Progenitor cell of endocrine pancreas (in vitro differentiated cells): ENCODE measurements around the gene STKLD1. TPM values are rescaled to one million over a fixed set of nuclear protein-coding genes. Genes with fewer than 3 reads are reported as not detected.
A peak's percentile ranks its signal among the peaks of the same experiment; 100 is the strongest.

Experiments
- DNase-seq: peaks from one replicate; pipeline ENCODE4 v3.0.0; 2021; ENCODE audit warnings: low spot score; ENCODE audit not compliant: unreplicated experiment
- H3K27ac Mint-ChIP-seq: 2 replicates; pipeline ENCODE4 v1.8.0; 2021; ENCODE audit warnings: mild to moderate bottlenecking, moderate library complexity, mixed read lengths
- H3K27me3 Mint-ChIP-seq: 2 replicates; pipeline ENCODE4 v1.8.0; 2021; ENCODE audit warnings: mixed read lengths
- H3K36me3 Mint-ChIP-seq: 2 replicates; pipeline ENCODE4 v1.8.0; 2022; ENCODE audit warnings: mixed read lengths; ENCODE audit not compliant: insufficient read depth
- H3K4me1 Mint-ChIP-seq: 2 replicates; pipeline ENCODE4 v1.8.0; 2021; ENCODE audit warnings: low read depth, mixed read lengths
- H3K4me3 Mint-ChIP-seq: 2 replicates; pipeline ENCODE4 v1.8.0; 2021; ENCODE audit warnings: low read depth, mild to moderate bottlenecking, moderate library complexity, mixed read lengths
- H3K9me3 Mint-ChIP-seq: 2 replicates; pipeline ENCODE4 v1.8.0; 2021; ENCODE audit warnings: low read depth, mixed read lengths
- total RNA-seq: library from RNA; stranded (reverse); gene quantifications from 2 replicates; pipeline ENCODE4 v1.2.1, GENCODE V29; 2021
- TF ChIP-seq, protein P1 (sequence below): fragments of 200-600 bp; sonication (generic); IDR thresholded peaks from one replicate; pipeline ENCODE4 v1.5.0; 2021; ENCODE audit warnings: antibody characterized with exemption, mild to moderate bottlenecking; ENCODE audit not compliant: unreplicated experiment

Gene STKLD1
- total RNA-seq, 1 donor from 2014 or later: 4.0 TPM

DNA sequence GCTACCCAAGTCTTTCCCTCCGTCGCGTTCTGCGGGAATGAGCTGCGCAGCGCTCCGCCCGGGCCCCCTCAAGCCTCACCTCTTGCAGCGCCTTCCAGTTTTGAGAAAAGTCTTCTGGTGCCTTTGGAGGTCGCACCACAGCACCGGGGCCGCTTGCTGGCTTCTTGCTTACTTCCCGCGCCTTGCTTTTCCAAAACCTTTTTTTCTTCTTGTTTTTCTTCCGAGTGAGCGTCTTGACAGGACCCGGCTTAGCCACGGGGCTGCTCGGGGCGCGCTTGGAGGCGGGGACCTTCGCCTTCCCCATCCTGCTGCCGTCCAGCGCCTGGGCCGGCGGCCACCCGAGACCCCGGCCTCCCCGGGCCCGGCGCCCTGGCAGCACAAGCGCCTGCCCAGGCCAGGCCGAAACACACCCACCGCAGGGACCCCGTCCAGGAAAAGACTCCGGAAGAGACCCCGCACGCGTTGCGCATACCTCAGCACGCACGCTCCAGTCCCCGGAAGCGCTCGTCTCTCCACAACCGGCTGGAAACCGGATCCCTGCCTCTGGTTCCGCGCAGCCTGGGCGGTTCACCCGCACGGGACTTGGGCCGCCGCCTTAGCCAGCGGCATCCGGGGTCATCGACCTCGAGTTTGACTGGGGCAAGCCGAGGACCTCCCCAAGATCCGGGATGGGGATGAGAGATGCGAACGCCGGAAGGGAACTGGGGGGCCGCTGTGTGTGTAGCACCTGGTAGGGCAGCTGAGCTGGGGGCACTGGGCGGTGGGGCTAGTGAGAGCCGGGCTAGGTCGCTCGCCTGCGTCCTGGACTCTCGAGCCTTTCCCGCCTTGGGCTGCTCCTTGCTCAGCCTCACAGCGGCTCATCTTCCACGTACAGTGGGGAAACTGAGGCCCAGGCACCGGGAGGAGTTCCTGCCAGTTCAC lies 41.6 kb downstream of the STKLD1 start, which contains the start of gene REXO4:
Gene REXO4 (minus strand): TSS at position 470 of the 921 bp plus-strand sequence. CDS start 166 bp downstream, at position 304.
- peak; percentile 78 for DNase-seq
- Mint-ChIP-seq H3K36me3 (peaks cover 9% of the 10 kb centered on the region), H3K27me3 (no peaks in the 10 kb centered on the region), H3K4me1 (peaks cover 30% of the 10 kb centered on the region), H3K4me3 (peak within 1 kb of the TSS; percentile 92), H3K27ac (peak within 1 kb of the TSS; percentile 97), H3K9me3 (no peaks in the 10 kb centered on the region)
- TF ChIP-seq, protein P1, sequence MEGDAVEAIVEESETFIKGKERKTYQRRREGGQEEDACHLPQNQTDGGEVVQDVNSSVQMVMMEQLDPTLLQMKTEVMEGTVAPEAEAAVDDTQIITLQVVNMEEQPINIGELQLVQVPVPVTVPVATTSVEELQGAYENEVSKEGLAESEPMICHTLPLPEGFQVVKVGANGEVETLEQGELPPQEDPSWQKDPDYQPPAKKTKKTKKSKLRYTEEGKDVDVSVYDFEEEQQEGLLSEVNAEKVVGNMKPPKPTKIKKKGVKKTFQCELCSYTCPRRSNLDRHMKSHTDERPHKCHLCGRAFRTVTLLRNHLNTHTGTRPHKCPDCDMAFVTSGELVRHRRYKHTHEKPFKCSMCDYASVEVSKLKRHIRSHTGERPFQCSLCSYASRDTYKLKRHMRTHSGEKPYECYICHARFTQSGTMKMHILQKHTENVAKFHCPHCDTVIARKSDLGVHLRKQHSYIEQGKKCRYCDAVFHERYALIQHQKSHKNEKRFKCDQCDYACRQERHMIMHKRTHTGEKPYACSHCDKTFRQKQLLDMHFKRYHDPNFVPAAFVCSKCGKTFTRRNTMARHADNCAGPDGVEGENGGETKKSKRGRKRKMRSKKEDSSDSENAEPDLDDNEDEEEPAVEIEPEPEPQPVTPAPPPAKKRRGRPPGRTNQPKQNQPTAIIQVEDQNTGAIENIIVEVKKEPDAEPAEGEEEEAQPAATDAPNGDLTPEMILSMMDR: no peak

DNA sequence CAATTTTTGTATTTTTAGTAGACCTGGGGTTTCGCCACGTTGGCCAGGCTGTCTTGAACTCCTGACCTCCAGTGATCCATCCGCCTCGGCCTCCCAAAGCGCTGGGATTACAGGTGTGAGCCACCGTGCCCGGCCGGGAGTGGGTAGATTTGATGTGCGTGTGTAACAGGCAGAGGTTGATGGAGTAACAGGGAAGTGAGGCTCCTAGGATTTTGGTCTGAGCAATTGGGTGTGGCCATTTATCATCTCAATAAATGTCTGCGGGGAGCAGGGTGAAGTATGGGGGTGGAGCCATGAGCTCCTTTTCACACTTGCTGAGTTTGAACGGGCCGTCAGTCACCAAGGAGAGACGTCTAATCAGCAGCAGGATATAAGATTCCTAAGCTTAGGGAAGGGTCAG lies 42.8 kb downstream of the STKLD1 start:
- Mint-ChIP-seq H3K4me1 (peaks cover 30% of the 10 kb centered on the region), H3K27ac (peak overlapping the region; percentile 97), H3K9me3 (no peaks in the 10 kb centered on the region), H3K36me3 (peaks cover 6% of the 10 kb centered on the region), H3K27me3 (no peaks in the 10 kb centered on the region), H3K4me3 (peak overlapping the region; percentile 92)
- TF ChIP-seq, protein P1: no peak
- no peak for DNase-seq

DNA sequence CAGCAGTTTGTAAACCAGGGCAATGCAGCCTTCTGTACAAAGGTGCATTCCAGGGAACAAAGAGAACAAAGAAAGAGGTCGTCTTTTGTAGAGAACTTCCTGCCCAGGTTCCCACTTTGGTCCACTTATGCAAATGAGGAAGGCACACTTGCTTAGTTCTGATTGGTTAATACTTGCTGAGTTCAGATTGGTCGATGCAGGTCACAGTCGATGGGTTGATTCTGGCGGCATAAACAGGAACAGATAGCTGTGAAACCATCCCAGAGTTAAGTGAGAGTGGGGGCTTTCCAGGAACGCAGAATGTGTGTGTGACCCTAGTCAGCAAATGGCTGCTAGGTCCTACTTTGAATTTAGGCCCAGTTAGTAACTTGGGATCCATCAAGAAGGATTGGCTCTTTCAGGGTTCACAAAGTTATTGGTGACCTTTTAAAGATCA lies 44.2 kb downstream of the STKLD1 start:
- Mint-ChIP-seq H3K27ac (peak overlapping the region; percentile 79), H3K4me3 (no peak overlapping the region)
- DNase-seq: no peak

DNA sequence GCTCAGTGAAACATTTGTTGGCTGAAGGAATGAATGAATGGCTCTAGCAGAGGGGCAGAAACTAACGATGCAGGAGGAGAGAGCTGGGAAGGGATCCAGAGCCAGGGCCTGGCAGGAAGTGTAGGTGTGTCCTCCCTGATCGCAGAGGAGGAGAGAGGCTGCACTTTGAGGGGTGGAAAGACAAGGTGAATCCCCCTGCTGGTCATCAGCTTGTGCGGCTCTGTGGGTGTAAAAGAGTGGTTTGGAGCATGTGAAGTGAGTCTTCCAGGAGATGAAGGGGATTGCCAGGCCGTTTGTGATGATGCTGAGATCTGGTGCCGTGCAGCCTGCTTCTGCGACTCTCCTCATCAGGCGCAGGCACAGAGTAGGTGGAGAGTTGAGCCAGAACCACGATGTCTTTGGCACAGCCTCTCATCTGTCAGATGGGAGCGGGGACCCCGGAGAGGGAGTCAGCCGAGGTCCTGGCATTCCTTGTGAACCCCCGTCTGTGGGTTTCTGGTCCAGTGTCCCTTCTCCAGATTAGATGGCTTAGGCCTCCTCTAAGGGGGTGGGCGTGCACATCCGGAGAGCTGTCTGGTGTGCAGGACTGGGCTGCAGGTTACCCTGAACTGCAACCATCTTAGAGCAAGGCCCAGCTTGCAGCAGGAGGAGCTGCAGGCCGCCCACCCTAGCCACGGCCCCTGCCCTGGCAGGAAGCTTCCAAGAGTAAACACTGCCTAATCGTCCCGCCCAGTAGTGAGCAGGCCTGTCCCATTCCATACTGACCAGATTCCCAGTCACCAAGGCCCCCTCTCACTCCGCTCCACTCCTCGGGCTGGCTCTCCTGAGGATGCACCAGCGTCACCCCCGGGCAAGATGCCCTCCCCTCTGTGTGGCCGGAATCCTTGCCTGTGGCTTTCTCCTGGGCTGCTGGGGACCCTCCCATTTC lies 45.7 kb downstream of the STKLD1 start, which contains the start of gene ADAMTS13:
Gene ADAMTS13 (plus strand): TSS at position 753 of the 928 bp plus-strand sequence. CDS start 77 bp downstream, at position 830.
- Mint-ChIP-seq H3K9me3 (no peaks in the 10 kb centered on the region), H3K27ac (peak within 1 kb of the TSS; percentile 82), H3K4me3 (no peak within 1 kb of the TSS), H3K27me3 (no peaks in the 10 kb centered on the region), H3K4me1 (peaks cover 25% of the 10 kb centered on the region), H3K36me3 (peaks cover 2% of the 10 kb centered on the region)
- TF ChIP-seq, protein P1: peak; percentile 29
- DNase-seq: no peak

More for the DNA sequence above, 44.2 kb downstream of the STKLD1 start:
- peaks cover 2% of the 10 kb centered on the region for H3K36me3 Mint-ChIP-seq
- peaks cover 30% of the 10 kb centered on the region for H3K4me1 Mint-ChIP-seq
- no peaks in the 10 kb centered on the region for H3K27me3 Mint-ChIP-seq
- TF ChIP-seq, protein P1: no peak
- H3K9me3 Mint-ChIP-seq: no peaks in the 10 kb centered on the region

DNA sequence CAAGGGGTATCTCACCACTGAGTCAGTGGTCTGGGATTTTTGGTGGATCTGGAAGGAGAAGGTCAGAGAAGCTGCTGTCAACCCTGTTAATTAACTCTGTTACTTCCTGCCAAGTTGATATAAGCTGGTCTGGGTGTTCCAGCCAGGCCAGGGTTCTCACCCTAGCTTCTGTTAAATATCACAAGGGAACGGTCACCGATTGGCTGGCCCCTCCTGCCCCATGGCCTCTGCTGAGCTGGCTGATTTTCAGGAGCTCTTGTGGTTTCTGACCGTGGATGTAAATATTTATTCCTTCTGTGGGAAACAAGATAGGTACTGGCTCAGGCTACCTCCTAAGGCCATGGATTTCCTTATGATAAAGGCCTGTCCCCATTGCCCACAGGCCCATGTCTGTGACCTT lies 47.0 kb downstream of the STKLD1 start:
- peaks cover 3% of the 10 kb centered on the region for H3K36me3 Mint-ChIP-seq
- peak overlapping the region; percentile 34 for H3K27ac Mint-ChIP-seq
- H3K4me3 Mint-ChIP-seq: no peak overlapping the region
- H3K27me3 Mint-ChIP-seq: peaks cover 3% of the 10 kb centered on the region
- peaks cover 21% of the 10 kb centered on the region for H3K4me1 Mint-ChIP-seq
- no peak for DNase-seq
- H3K9me3 Mint-ChIP-seq: no peaks in the 10 kb centered on the region
- TF ChIP-seq, protein P1: no peak
